DOHH2 (cell line): ENCODE results near the gene HTR1A.

ENCODE experiments used
- H3F3A ChIP-seq: fragments of 200-600 bp; sonication (generic), shearing (Covaris generic); 2 replicates; pipeline ENCODE4 v1.6.0; 2016; ENCODE audit warnings: antibody characterized with exemption, mild to moderate bottlenecking; ENCODE audit not compliant: control insufficient read depth, insufficient read depth
- H3K27ac ChIP-seq: fragments of 200-600 bp; sonication (generic); 2 replicates; pipeline ENCODE4 v1.5.1; 2014; ENCODE audit warnings: low read depth, mild to moderate bottlenecking, low read length, moderate library complexity
- H3K27me3 ChIP-seq: fragments of 200-600 bp; sonication (generic); 2 replicates; pipeline ENCODE4 v1.6.1; 2014; ENCODE audit warnings: mild to moderate bottlenecking, low read length, mixed read lengths; ENCODE audit not compliant: control insufficient read depth
- H3K36me3 ChIP-seq: fragments of 200-600 bp; sonication (generic); 2 replicates; pipeline ENCODE4 v1.6.1; 2014; ENCODE audit warnings: mild to moderate bottlenecking, low read length, moderate library complexity, mixed read lengths; ENCODE audit not compliant: control insufficient read depth
- H3K4me1 ChIP-seq: fragments of 200-600 bp; sonication (generic); 2 replicates; pipeline ENCODE4 v1.6.1; 2014; ENCODE audit warnings: mild to moderate bottlenecking, low read length, mixed read lengths; ENCODE audit not compliant: control insufficient read depth
- H3K4me2 ChIP-seq: fragments of 200-600 bp; sonication (generic); 2 replicates; pipeline ENCODE4 v1.6.0; 2014; ENCODE audit warnings: mild to moderate bottlenecking, low read length, moderate library complexity
- H3K4me3 ChIP-seq: fragments of 200-600 bp; sonication (generic); 2 replicates; pipeline ENCODE4 v1.5.1; 2014; ENCODE audit warnings: mild to moderate bottlenecking, low read length, mixed read lengths
- H3K79me2 ChIP-seq: fragments of 200-600 bp; sonication (generic); 2 replicates; pipeline ENCODE4 v1.6.1; 2014; ENCODE audit warnings: mild to moderate bottlenecking, low read length, mixed read lengths; ENCODE audit not compliant: control insufficient read depth
- H3K9me2 ChIP-seq: fragments of 200-600 bp; sonication (generic); replicated peaks from 2 replicates; pipeline ENCODE4 v1.6.1; 2014; ENCODE audit warnings: mild to moderate bottlenecking, low read length, mixed read lengths; ENCODE audit not compliant: control insufficient read depth
- H3K9me3 ChIP-seq: fragments of 200-600 bp; sonication (generic); 2 replicates; pipeline ENCODE4 v1.6.1; 2014; ENCODE audit warnings: antibody characterized with exemption, low read length, mixed read lengths; ENCODE audit not compliant: control insufficient read depth, insufficient read depth
- H4K20me1 ChIP-seq: fragments of 200-600 bp; sonication (generic); 2 replicates; pipeline ENCODE4 v1.6.0; 2014; ENCODE audit warnings: low read depth, mild to moderate bottlenecking, antibody characterized with exemption, low read length, moderate library complexity; ENCODE audit not compliant: control insufficient read depth, insufficient read depth
- CTCF ChIP-seq: fragments of 200-600 bp; sonication (generic); IDR thresholded peaks from one replicate; pipeline ENCODE4 v1.5.1; 2014; ENCODE audit warnings: antibody characterized with exemption, mild to moderate bottlenecking, low read depth, low read length; ENCODE audit not compliant: poor library complexity, severe bottlenecking
- EZH2phosphoT487 ChIP-seq: fragments of 200-600 bp; sonication (generic); IDR thresholded peaks from 2 replicates; pipeline ENCODE4 v1.6.1; 2017; ENCODE audit warnings: borderline replicate concordance, mild to moderate bottlenecking, antibody characterized with exemption, low read length, moderate library complexity, mixed read lengths

Gene HTR1A

GRCh38 chr5:63961598-63962161 lies 565 bp downstream of the HTR1A start:
- no peaks in the 10 kb centered on the region for H3K4me1 ChIP-seq
- H3K27ac ChIP-seq: no peak overlapping the region
- no peak overlapping the region for H3K4me2 ChIP-seq
- H3K9me2 ChIP-seq: no peaks in the 10 kb centered on the region
- H3K27me3 ChIP-seq: no peaks in the 10 kb centered on the region
- H3K9me3 ChIP-seq: peaks cover 5% of the 10 kb centered on the region; the same call in 1 of the 2 replicates
- no peaks in the 10 kb centered on the region for H4K20me1 ChIP-seq
- H3K79me2 ChIP-seq: no peaks in the 10 kb centered on the region
- no peak for TF ChIP-seq CTCF
- no peak for TF ChIP-seq EZH2phosphoT487
- no peak overlapping the region for H3K4me3 ChIP-seq
- no peaks in the 10 kb centered on the region for H3F3A ChIP-seq
- no peaks in the 10 kb centered on the region for H3K36me3 ChIP-seq

GRCh38 chr5:63961125-63961597 lies 1.1 kb downstream of the HTR1A start:
- no peak overlapping the region for H3K4me2 ChIP-seq
- no peaks in the 10 kb centered on the region for H3K9me2 ChIP-seq
- H3K36me3 ChIP-seq: no peaks in the 10 kb centered on the region
- no peaks in the 10 kb centered on the region for H3K4me1 ChIP-seq
- H3K9me3 ChIP-seq: peaks cover 5% of the 10 kb centered on the region; the same call in 1 of the 2 replicates
- H4K20me1 ChIP-seq: no peaks in the 10 kb centered on the region
- no peak overlapping the region for H3K27ac ChIP-seq
- H3K27me3 ChIP-seq: no peaks in the 10 kb centered on the region
- H3K4me3 ChIP-seq: no peak overlapping the region
- TF ChIP-seq EZH2phosphoT487 (no peak), CTCF (no peak)
- no peaks in the 10 kb centered on the region for H3K79me2 ChIP-seq
- no peaks in the 10 kb centered on the region for H3F3A ChIP-seq

- no peak overlapping the region for H3K4me3 ChIP-seq
- no peaks in the 10 kb centered on the region for H4K20me1 ChIP-seq
- no peaks in the 10 kb centered on the region for H3F3A ChIP-seq
- H3K27ac ChIP-seq: no peak overlapping the region
- H3K79me2 ChIP-seq: no peaks in the 10 kb centered on the region
- H3K9me2 ChIP-seq: no peaks in the 10 kb centered on the region
- H3K36me3 ChIP-seq: no peaks in the 10 kb centered on the region
- no peak overlapping the region for H3K4me2 ChIP-seq
- H3K27me3 ChIP-seq: no peaks in the 10 kb centered on the region
- no peak for TF ChIP-seq EZH2phosphoT487
- peaks cover 5% of the 10 kb centered on the region; the same call in 1 of the 2 replicates for H3K9me3 ChIP-seq
- H3K4me1 ChIP-seq: no peaks in the 10 kb centered on the region
These were observed 1.6 kb downstream of the HTR1A start for GRCh38 chr5:63960646-63961045.

- Histone ChIP-seq H3K79me2 (no peaks in the 10 kb centered on the region), H3F3A (no peaks in the 10 kb centered on the region), H3K4me3 (no peak overlapping the region), H3K27me3 (no peaks in the 10 kb centered on the region), H3K4me2 (no peak overlapping the region), H3K36me3 (no peaks in the 10 kb centered on the region), H3K27ac (no peak overlapping the region), H4K20me1 (no peaks in the 10 kb centered on the region), H3K9me3 (peaks cover 5% of the 10 kb centered on the region; the same call in 1 of the 2 replicates), H3K9me2 (no peaks in the 10 kb centered on the region), H3K4me1 (no peaks in the 10 kb centered on the region)
- TF ChIP-seq CTCF (no peak), EZH2phosphoT487 (no peak)
These were observed 2.9 kb downstream of the HTR1A start for GRCh38 chr5:63959177-63959982.
